RKO (cell line): ENCODE data around the gene MAPK10.
"Not testable (repeated sequence)": the region's sequence is repeated elsewhere in the genome, so short reads cannot be mapped to it uniquely, and the experiment has no call there.

Experiments used
- DNase-seq: peaks from one replicate; pipeline ENCODE4 v3.0.0-alpha.2; 2016; ENCODE audit warnings: low spot score

Gene MAPK10

GRCh38 chr4:86034616-86035015 is 325.2 kb downstream of the MAPK10 start:
- no peak for DNase-seq

- no peak for DNase-seq
Measured at GRCh38 chr4:86033171-86033570, 326.7 kb downstream of the MAPK10 start.

GRCh38 chr4:86032476-86033022 is 327.3 kb downstream of the MAPK10 start:
- DNase-seq, result no peak

GRCh38 chr4:86031927-86032326 is 327.9 kb downstream of the MAPK10 start:
- no peak for DNase-seq

GRCh38 chr4:86026720-86027119 is 333.1 kb downstream of the MAPK10 start:
- DNase-seq, result no peak

GRCh38 chr4:86021671-86022070 is 338.2 kb downstream of the MAPK10 start:
- not testable (repeated sequence) for DNase-seq

GRCh38 chr4:86019906-86020305 is 339.9 kb downstream of the MAPK10 start:
- no peak for DNase-seq

GRCh38 chr4:86019362-86019761 is 340.5 kb downstream of the MAPK10 start:
- no peak for DNase-seq

GRCh38 chr4:86015412-86016350 is 344.2 kb downstream of the MAPK10 start:
- no peak for DNase-seq

- no peak for DNase-seq
Measured at GRCh38 chr4:86014599-86014998, 345.3 kb downstream of the MAPK10 start.

GRCh38 chr4:86013621-86014020 is 346.2 kb downstream of the MAPK10 start:
- DNase-seq, result no peak

GRCh38 chr4:86011117-86011516 is 348.7 kb downstream of the MAPK10 start:
- no peak for DNase-seq

- DNase-seq, result no peak
Measured at GRCh38 chr4:86007042-86007441, 352.8 kb downstream of the MAPK10 start.

- DNase-seq, result no peak
Measured at GRCh38 chr4:86006057-86006456, 353.8 kb downstream of the MAPK10 start.

- DNase-seq, result no peak
Measured at GRCh38 chr4:86004030-86004429, 355.8 kb downstream of the MAPK10 start.

- no peak for DNase-seq
Measured at GRCh38 chr4:86001591-86001990, 358.3 kb downstream of the MAPK10 start.

- no peak for DNase-seq
Measured at GRCh38 chr4:85995361-85995760, 364.5 kb downstream of the MAPK10 start.

GRCh38 chr4:85994576-85994975 is 365.3 kb downstream of the MAPK10 start:
- peak; percentile 1 for DNase-seq

GRCh38 chr4:85993641-85994040 is 366.2 kb downstream of the MAPK10 start:
- DNase-seq, result no peak

- DNase-seq, result no peak
Measured at GRCh38 chr4:85986266-85986665, 373.6 kb downstream of the MAPK10 start.

GRCh38 chr4:85979276-85979675 is 380.6 kb downstream of the MAPK10 start:
- no peak for DNase-seq

- no peak for DNase-seq
Measured at GRCh38 chr4:85970535-85970934, 389.3 kb downstream of the MAPK10 start.
